Testis (tissue), 2 donors: ENCODE data around the gene HOXD3.

ENCODE experiments used
- POLR2A ChIP-seq: fragments of 450-650 bp; IDR thresholded peaks from one replicate; pipeline ENCODE4 v1.6.1; 2017; ENCODE audit warnings: antibody characterized with exemption, mild to moderate bottlenecking, moderate library complexity
- TF ChIP-seq, protein P1 (sequence below), 3 experiments: fragments of 450-650 bp in 2 of 3; fragments of 200-600 bp in 1 of 3; sonication (generic) in 1 of 3; IDR thresholded peaks; one replicate each; pipeline ENCODE4 v1.5.1; 2016 to 2019; ENCODE audit warnings: antibody characterized with exemption in 3 of 3, mild to moderate bottlenecking in 2 of 3, moderate library complexity in 1 of 3

DNA sequence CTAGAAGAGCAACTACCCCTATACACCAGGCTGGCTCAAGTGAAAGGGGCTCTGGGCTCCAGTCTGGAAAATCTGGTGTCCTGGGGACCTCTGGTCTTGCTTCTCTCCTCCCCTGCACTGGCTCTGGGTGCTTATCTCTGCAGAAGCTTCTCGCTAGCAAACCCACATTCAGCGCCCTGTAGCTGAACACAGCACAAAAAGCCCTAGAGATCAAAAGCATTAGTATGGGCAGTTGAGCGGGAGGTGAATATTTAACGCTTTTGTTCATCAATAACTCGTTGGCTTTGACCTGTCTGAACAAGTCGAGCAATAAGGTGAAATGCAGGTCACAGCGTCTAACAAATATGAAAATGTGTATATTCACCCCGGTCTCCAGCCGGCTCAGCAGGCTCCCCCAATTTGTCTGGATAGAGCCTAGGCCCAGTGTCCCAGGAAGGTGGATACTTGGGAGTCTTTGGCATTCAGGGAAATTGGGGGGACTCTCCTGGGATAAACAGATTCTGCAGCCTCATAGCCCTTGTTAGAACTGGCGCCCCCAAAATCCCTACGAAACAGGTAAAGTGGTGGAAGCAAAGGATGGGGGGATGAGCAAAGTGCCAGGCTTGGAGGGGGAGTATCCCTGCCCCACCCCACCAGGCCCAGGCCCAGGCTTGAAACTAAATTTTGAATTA lies 8.2 kb upstream of the HOXD3 start:
- TF ChIP-seq POLR2A, result no peak
- TF ChIP-seq, protein P1, sequence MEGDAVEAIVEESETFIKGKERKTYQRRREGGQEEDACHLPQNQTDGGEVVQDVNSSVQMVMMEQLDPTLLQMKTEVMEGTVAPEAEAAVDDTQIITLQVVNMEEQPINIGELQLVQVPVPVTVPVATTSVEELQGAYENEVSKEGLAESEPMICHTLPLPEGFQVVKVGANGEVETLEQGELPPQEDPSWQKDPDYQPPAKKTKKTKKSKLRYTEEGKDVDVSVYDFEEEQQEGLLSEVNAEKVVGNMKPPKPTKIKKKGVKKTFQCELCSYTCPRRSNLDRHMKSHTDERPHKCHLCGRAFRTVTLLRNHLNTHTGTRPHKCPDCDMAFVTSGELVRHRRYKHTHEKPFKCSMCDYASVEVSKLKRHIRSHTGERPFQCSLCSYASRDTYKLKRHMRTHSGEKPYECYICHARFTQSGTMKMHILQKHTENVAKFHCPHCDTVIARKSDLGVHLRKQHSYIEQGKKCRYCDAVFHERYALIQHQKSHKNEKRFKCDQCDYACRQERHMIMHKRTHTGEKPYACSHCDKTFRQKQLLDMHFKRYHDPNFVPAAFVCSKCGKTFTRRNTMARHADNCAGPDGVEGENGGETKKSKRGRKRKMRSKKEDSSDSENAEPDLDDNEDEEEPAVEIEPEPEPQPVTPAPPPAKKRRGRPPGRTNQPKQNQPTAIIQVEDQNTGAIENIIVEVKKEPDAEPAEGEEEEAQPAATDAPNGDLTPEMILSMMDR (IDR thresholded peaks at IDR 0.05), result no peak
